B cell (primary cell): ENCODE measurements around the gene CENPO.

Experiments used
- EZH2 ChIP-seq: IDR thresholded peaks from 2 replicates; pipeline ENCODE4 v1.6.1; 2012; ENCODE audit warnings: borderline replicate concordance, low read depth, mild to moderate bottlenecking, moderate library complexity, low read length; ENCODE audit not compliant: insufficient read depth, poor library complexity, severe bottlenecking
- TF ChIP-seq, protein P1 (sequence below): fragments of 200-600 bp; IDR thresholded peaks from one replicate; pipeline ENCODE4 v1.8.0; 2022; ENCODE audit warnings: antibody characterized with exemption, mild to moderate bottlenecking

DNA sequence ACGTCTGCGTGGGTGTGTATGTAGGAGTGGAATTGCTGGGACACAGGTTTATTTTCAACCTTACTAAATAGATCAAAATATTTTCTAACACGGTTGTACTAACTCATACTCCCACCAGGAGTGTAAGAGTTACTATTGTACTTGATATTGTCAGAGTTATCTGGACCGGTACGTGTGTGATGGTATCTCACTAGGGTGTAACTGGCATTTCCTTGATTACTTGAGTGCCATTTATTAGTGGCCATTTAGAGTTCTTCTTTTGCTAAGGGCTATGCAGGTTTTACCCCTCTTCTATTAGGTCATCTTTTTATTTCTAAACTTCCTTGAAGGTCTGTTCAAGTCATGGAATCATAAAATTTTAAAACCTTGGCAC lies 33.5 kb downstream of the CENPO start:
- TF ChIP-seq EZH2 = no peak
- TF ChIP-seq, protein P1, sequence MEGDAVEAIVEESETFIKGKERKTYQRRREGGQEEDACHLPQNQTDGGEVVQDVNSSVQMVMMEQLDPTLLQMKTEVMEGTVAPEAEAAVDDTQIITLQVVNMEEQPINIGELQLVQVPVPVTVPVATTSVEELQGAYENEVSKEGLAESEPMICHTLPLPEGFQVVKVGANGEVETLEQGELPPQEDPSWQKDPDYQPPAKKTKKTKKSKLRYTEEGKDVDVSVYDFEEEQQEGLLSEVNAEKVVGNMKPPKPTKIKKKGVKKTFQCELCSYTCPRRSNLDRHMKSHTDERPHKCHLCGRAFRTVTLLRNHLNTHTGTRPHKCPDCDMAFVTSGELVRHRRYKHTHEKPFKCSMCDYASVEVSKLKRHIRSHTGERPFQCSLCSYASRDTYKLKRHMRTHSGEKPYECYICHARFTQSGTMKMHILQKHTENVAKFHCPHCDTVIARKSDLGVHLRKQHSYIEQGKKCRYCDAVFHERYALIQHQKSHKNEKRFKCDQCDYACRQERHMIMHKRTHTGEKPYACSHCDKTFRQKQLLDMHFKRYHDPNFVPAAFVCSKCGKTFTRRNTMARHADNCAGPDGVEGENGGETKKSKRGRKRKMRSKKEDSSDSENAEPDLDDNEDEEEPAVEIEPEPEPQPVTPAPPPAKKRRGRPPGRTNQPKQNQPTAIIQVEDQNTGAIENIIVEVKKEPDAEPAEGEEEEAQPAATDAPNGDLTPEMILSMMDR = no peak
